GM23338 (cell line): Measurements from ENCODE around the gene WSCD2. TPM values are rescaled to one million over a fixed set of nuclear protein-coding genes. Genes with fewer than 3 reads are reported as not detected.

ENCODE experiments used
- ATAC-seq: fragments of 200-7000 bp; cut with Tn5 transposase; 3 replicates; pipeline ENCODE4 v1.9.1; 2020
- DNase-seq: peaks from one replicate; pipeline ENCODE4 v3.0.0-alpha.2; 2015; ENCODE audit warnings: low spot score
- H2AFZ ChIP-seq: fragments of 200-600 bp; sonication (generic); 2 replicates; pipeline ENCODE4 v1.8.0; 2016; ENCODE audit warnings: antibody characterized with exemption, mild to moderate bottlenecking, moderate library complexity
- H3F3A ChIP-seq: fragments of 200-600 bp; sonication (generic); replicated peaks from 2 replicates; pipeline ENCODE4 v1.8.0; 2017; ENCODE audit warnings: antibody characterized with exemption, mixed run types, low read depth
- H3K27ac ChIP-seq: fragments of 200-600 bp; sonication (generic); 2 replicates; pipeline ENCODE4 v1.6.1; 2016; ENCODE audit warnings: low read depth
- H3K27me3 ChIP-seq: fragments of 200-600 bp; sonication (generic); 2 replicates; pipeline ENCODE4 v1.8.0; 2016; ENCODE audit warnings: mild to moderate bottlenecking, mixed run types, moderate library complexity; ENCODE audit not compliant: insufficient read depth
- H3K36me3 ChIP-seq: fragments of 200-600 bp; sonication (generic); 2 replicates; pipeline ENCODE4 v1.8.0; 2016; ENCODE audit warnings: mild to moderate bottlenecking; ENCODE audit not compliant: insufficient read depth
- H3K4me1 ChIP-seq: fragments of 200-600 bp; sonication (generic); 2 replicates; pipeline ENCODE4 v1.8.0; 2016; ENCODE audit warnings: mild to moderate bottlenecking, moderate library complexity; ENCODE audit not compliant: insufficient read depth
- H3K4me2 ChIP-seq: fragments of 200-600 bp; sonication (generic); 2 replicates; pipeline ENCODE4 v1.7.1; 2017; ENCODE audit warnings: mixed run types
- H3K4me3 ChIP-seq: fragments of 200-600 bp; sonication (generic); 2 replicates; pipeline ENCODE4 v1.6.1; 2016; ENCODE audit warnings: mixed run types
- H3K79me2 ChIP-seq: fragments of 200-600 bp; sonication (generic); replicated peaks from 2 replicates; pipeline ENCODE4 v1.8.0; 2017; ENCODE audit warnings: mild to moderate bottlenecking; ENCODE audit not compliant: insufficient read depth
- H3K9me2 ChIP-seq: fragments of 200-600 bp; sonication (generic); 2 replicates; pipeline ENCODE4 v1.8.0; 2017; ENCODE audit not compliant: insufficient read depth
- H4K20me1 ChIP-seq: fragments of 200-600 bp; sonication (generic); replicated peaks from 2 replicates; pipeline ENCODE4 v1.8.0; 2017; ENCODE audit warnings: mild to moderate bottlenecking; ENCODE audit not compliant: insufficient read depth
- H3K27ac Mint-ChIP-seq: 2 replicates; pipeline ENCODE4 v1.8.0; 2020; ENCODE audit warnings: inconsistent platforms, mild to moderate bottlenecking, moderate library complexity, mixed read lengths
- H3K27me3 Mint-ChIP-seq: 3 replicates; pipeline ENCODE4 v1.8.0; 2022; ENCODE audit warnings: low read depth, mild to moderate bottlenecking, moderate library complexity, mixed read lengths, inconsistent platforms; ENCODE audit not compliant: insufficient read depth, poor library complexity
- H3K36me3 Mint-ChIP-seq: 3 replicates; pipeline ENCODE4 v1.8.0; 2021; ENCODE audit warnings: low read depth, mild to moderate bottlenecking, inconsistent platforms, moderate library complexity, mixed read lengths
- H3K4me1 Mint-ChIP-seq: 3 replicates; pipeline ENCODE4 v1.8.0; 2020; ENCODE audit warnings: mild to moderate bottlenecking, inconsistent platforms, mixed read lengths
- H3K4me3 Mint-ChIP-seq: 3 replicates; pipeline ENCODE4 v1.8.0; 2021; ENCODE audit warnings: moderate library complexity, mild to moderate bottlenecking, inconsistent platforms, mixed read lengths
- H3K9me3 Mint-ChIP-seq: 3 replicates; pipeline ENCODE4 v1.8.0; 2020; ENCODE audit warnings: moderate library complexity, mild to moderate bottlenecking, inconsistent platforms, mixed read lengths
- CREB1 ChIP-seq: fragments of 250-450 bp; sonication (Bioruptor Pico); IDR thresholded peaks from 2 replicates; pipeline ENCODE4 v1.5.0; 2020; ENCODE audit warnings: low read depth, mild to moderate bottlenecking, moderate library complexity
- ETS1 ChIP-seq: IDR thresholded peaks from 2 replicates; pipeline ENCODE4 v1.6.1; 2016; ENCODE audit warnings: antibody characterized with exemption
- EZH2 ChIP-seq: fragments of 200-600 bp; sonication (generic); IDR thresholded peaks from one replicate; pipeline ENCODE4 v1.8.0; 2017; ENCODE audit warnings: antibody characterized with exemption, mild to moderate bottlenecking, low read depth; ENCODE audit not compliant: unreplicated experiment
- EZH2phosphoT487 ChIP-seq: fragments of 200-600 bp; sonication (generic); IDR thresholded peaks from one replicate; pipeline ENCODE4 v1.8.1; 2018; ENCODE audit warnings: antibody characterized with exemption; ENCODE audit not compliant: unreplicated experiment
- JUNB ChIP-seq: IDR thresholded peaks from one replicate; pipeline ENCODE4 v1.6.1; 2016; ENCODE audit warnings: antibody characterized with exemption; ENCODE audit not compliant: unreplicated experiment
- NANOG ChIP-seq: IDR thresholded peaks from 2 replicates; pipeline ENCODE4 v1.6.1; 2016; ENCODE audit warnings: antibody characterized with exemption, borderline replicate concordance
- POLR2AphosphoS5 ChIP-seq: IDR thresholded peaks from 2 replicates; pipeline ENCODE4 v1.6.1; 2016; ENCODE audit warnings: antibody characterized with exemption, low read depth
- REST ChIP-seq: IDR thresholded peaks from one replicate; pipeline ENCODE4 v1.6.1; 2018; ENCODE audit warnings: antibody characterized with exemption; ENCODE audit not compliant: unreplicated experiment
- STAT1 ChIP-seq: IDR thresholded peaks from one replicate; pipeline ENCODE4 v1.6.1; 2016; ENCODE audit warnings: antibody characterized with exemption; ENCODE audit not compliant: unreplicated experiment
- ZNF114 ChIP-seq: fragments of 250-450 bp; sonication (Bioruptor Pico); IDR thresholded peaks from 2 replicates; pipeline ENCODE4 v1.5.0; 2020; ENCODE audit warnings: mild to moderate bottlenecking, moderate library complexity
- ZNF331 ChIP-seq: fragments of 250-450 bp; sonication (Bioruptor Pico); IDR thresholded peaks from 2 replicates; pipeline ENCODE4 v1.5.0; 2020; ENCODE audit warnings: low read depth, mild to moderate bottlenecking, moderate library complexity
- ZNF462 ChIP-seq: fragments of 250-450 bp; sonication (Bioruptor Pico); IDR thresholded peaks from 2 replicates; pipeline ENCODE4 v1.5.0; 2020; ENCODE audit warnings: mild to moderate bottlenecking, moderate library complexity
- polyA plus RNA-seq: library from polyadenylated mRNA; unstranded; fragments of >200 nt; fragmentation: Nextera tagmentation; extraction: Ambion mirVana; gene quantifications from 2 replicates; pipeline ENCODE4 v1.2.1, GENCODE V29; 2016
- total RNA-seq: library from RNA; depleted of rRNA; stranded (reverse); fragments of >200 nt; shearing (Covaris generic); gene quantifications from 2 replicates; pipeline ENCODE4 v1.2.3, GENCODE V29; 2014
- TF ChIP-seq, protein P1 (sequence below), 2 experiments: fragments of 200-600 bp in 1 of 2; sonication (generic) in 1 of 2; conservative IDR thresholded peaks; 2 replicates each; pipeline versions ENCODE4 v1.5.1 to v1.6.1; 2016 to 2017; ENCODE audit warnings: antibody characterized with exemption in 2 of 2, low read depth in 2 of 2, mild to moderate bottlenecking in 2 of 2, moderate library complexity in 1 of 2

The WSCD2 gene
- total and polyA plus RNA-seq, 2 experiments from 2014 or later: 0.66 to 3.1 TPM

GRCh38 chr12:108106599-108106998 lies 22.5 kb upstream of the WSCD2 start:
- H3K9me3 Mint-ChIP-seq: no peaks in the 10 kb centered on the region
- TF ChIP-seq ETS1 (no peak), JUNB (no peak), REST (no peak), CREB1 (CRISPR knock-in tag) (no peak), NANOG (no peak), POLR2AphosphoS5 (no peak), ZNF114 (CRISPR knock-in tag) (no peak), ZNF462 (CRISPR knock-in tag) (no peak), EZH2 (no peak), EZH2phosphoT487 (no peak), ZNF331 (CRISPR knock-in tag) (no peak), STAT1 (no peak)
- TF ChIP-seq, protein P1, sequence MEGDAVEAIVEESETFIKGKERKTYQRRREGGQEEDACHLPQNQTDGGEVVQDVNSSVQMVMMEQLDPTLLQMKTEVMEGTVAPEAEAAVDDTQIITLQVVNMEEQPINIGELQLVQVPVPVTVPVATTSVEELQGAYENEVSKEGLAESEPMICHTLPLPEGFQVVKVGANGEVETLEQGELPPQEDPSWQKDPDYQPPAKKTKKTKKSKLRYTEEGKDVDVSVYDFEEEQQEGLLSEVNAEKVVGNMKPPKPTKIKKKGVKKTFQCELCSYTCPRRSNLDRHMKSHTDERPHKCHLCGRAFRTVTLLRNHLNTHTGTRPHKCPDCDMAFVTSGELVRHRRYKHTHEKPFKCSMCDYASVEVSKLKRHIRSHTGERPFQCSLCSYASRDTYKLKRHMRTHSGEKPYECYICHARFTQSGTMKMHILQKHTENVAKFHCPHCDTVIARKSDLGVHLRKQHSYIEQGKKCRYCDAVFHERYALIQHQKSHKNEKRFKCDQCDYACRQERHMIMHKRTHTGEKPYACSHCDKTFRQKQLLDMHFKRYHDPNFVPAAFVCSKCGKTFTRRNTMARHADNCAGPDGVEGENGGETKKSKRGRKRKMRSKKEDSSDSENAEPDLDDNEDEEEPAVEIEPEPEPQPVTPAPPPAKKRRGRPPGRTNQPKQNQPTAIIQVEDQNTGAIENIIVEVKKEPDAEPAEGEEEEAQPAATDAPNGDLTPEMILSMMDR (conservative IDR thresholded peaks at IDR 0.05; ENCODE audit: low read depth in 2 of 2): no peak
- H4K20me1 ChIP-seq: no peaks in the 10 kb centered on the region

More at GRCh38 chr12:108106599-108106998, 22.5 kb upstream of the WSCD2 start:
- Mint-ChIP-seq H3K4me1 (peaks cover 6% of the 10 kb centered on the region; the same call in 2 of the 3 replicates), H3K27me3 (no peaks in the 10 kb centered on the region), H3K36me3 (no peaks in the 10 kb centered on the region), H3K27ac (no peak overlapping the region), H3K4me3 (no peak overlapping the region)
- H3K27me3 ChIP-seq: no peaks in the 10 kb centered on the region
- no peaks in the 10 kb centered on the region for H3K79me2 ChIP-seq
- H3K36me3 ChIP-seq: no peaks in the 10 kb centered on the region
- no peaks in the 10 kb centered on the region for H3K4me1 ChIP-seq
- H2AFZ ChIP-seq: no peak overlapping the region
- H3K4me3 ChIP-seq: no peak overlapping the region
- no peak for ATAC-seq
- no peak overlapping the region for H3K4me2 ChIP-seq
- H3K9me2 ChIP-seq: no peaks in the 10 kb centered on the region
- H3K27ac ChIP-seq: no peak overlapping the region
- no peak for DNase-seq
- no peaks in the 10 kb centered on the region for H3F3A ChIP-seq
